Muscle of back (tissue), 13 donors: ENCODE measurements around the gene HARS1. TPM values are rescaled to one million over a fixed set of nuclear protein-coding genes. Genes with fewer than 3 reads are reported as not detected.
A peak's percentile ranks its signal among the peaks of the same experiment; 100 is the strongest.
"Not testable (repeated sequence)": the region's sequence is repeated elsewhere in the genome, so short reads cannot be mapped to it uniquely, and the experiment has no call there.

Experiments used
- DNase-seq, 3 donors: peaks; one replicate each; pipeline versions ENCODE4 v3.0.0 to v3.0.0-alpha.2; 2013
- long read RNA-seq, 9 donors: transcript quantifications; one replicate each; lab custom pipeline, GENCODE V29; 2026
- polyA plus RNA-seq, 10 donors: library from polyadenylated mRNA; unstranded; fragments of 120-200 nt; gene quantifications; one replicate each; pipeline ENCODE4 v1.2.1, GENCODE V29; 2013; ENCODE audit not compliant: insufficient read length in 10 of 10

The HARS1 gene, protein sequence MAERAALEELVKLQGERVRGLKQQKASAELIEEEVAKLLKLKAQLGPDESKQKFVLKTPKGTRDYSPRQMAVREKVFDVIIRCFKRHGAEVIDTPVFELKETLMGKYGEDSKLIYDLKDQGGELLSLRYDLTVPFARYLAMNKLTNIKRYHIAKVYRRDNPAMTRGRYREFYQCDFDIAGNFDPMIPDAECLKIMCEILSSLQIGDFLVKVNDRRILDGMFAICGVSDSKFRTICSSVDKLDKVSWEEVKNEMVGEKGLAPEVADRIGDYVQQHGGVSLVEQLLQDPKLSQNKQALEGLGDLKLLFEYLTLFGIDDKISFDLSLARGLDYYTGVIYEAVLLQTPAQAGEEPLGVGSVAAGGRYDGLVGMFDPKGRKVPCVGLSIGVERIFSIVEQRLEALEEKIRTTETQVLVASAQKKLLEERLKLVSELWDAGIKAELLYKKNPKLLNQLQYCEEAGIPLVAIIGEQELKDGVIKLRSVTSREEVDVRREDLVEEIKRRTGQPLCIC
- polyA plus RNA-seq, result 10 to 100 TPM; 42.2 to 53.9 (median 48.9) TPM
- long read RNA-seq, donor 1, transcript HARS-215 (13 exons, 1,945 nt), result major isoform, 9 of 26 reads
- long read RNA-seq, donor 1, partial matches to known transcripts, result 15 of 26 reads
- long read RNA-seq, donor 1, other reads (novel, unspliced or antisense), result 0 of 26 reads
- long read RNA-seq, donor 2, transcript HARS-215 (13 exons, 1,945 nt), result major isoform, 8 of 92 reads
- long read RNA-seq, donor 2, partial matches to known transcripts, result 60 of 92 reads
- long read RNA-seq, donor 2, other reads (novel, unspliced or antisense), result 20 of 92 reads
- long read RNA-seq, donor 3, result 0 reads
- long read RNA-seq, donor 4, transcript HARS-215 (13 exons, 1,945 nt), result major isoform, 5 of 30 reads
- long read RNA-seq, donor 4, partial matches to known transcripts, result 23 of 30 reads
- long read RNA-seq, donor 4, other reads (novel, unspliced or antisense), result 0 of 30 reads
- long read RNA-seq, donor 5, transcript HARS-215 (13 exons, 1,945 nt), result major isoform, 6 of 131 reads
- long read RNA-seq, donor 5, partial matches to known transcripts, result 96 of 131 reads
- long read RNA-seq, donor 5, other reads (novel, unspliced or antisense), result 25 of 131 reads
- long read RNA-seq, donor 6, transcript HARS-211 (3 exons, 619 nt), result minor isoform, 6 of 145 reads
- long read RNA-seq, donor 6, transcript HARS-215 (13 exons, 1,945 nt), result major isoform, 13 of 145 reads
- long read RNA-seq, donor 6, partial matches to known transcripts, result 82 of 145 reads
- long read RNA-seq, donor 6, other reads (novel, unspliced or antisense), result 43 of 145 reads
- long read RNA-seq, donor 7, transcript HARS-215 (13 exons, 1,945 nt), result major isoform, 10 of 76 reads
- long read RNA-seq, donor 7, partial matches to known transcripts, result 36 of 76 reads
- long read RNA-seq, donor 7, other reads (novel, unspliced or antisense), result 24 of 76 reads
- long read RNA-seq, donor 8, transcript HARS-215 (13 exons, 1,945 nt), result major isoform, 8 of 23 reads
- long read RNA-seq, donor 8, partial matches to known transcripts, result 13 of 23 reads
- long read RNA-seq, donor 8, other reads (novel, unspliced or antisense), result 0 of 23 reads
- long read RNA-seq, donor 9, result 0 reads

GRCh38 chr5:140690941-140691924 lies at the start of gene HARS1, which contains the start of gene HARS2:
HARS1 (minus strand) TSS chr5:140691370; CDS start chr5:140691304, 66 bp downstream.
HARS2 (plus strand) TSS chr5:140691455; CDS start chr5:140691649, 194 bp downstream.
- DNase-seq, result peak; percentile 92 to 96 (median 92)

- no peak for DNase-seq
Measured at GRCh38 chr5:140737486-140737885, 46.3 kb upstream of the HARS1 start.

DNA sequence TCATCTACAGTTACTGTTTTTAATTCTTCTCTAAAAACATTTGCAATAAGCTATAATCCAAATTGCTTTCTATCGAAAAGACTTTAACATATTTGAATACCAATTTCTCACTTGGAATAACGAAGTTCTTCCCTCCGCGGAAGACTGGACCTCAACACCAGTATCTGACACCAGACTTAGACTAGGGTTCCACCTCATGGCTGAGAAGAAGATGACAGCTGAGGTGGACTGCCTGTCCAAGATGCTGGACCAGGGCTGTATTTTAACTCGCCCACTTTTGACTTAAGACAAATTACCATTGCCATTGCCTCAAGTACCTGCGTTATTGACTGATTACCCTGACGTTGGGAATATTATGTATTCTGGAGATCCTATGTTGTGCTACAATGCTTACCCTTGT lies 43.2 kb upstream of the HARS1 start:
- DNase-seq, result no peak

GRCh38 chr5:140733098-140733497 lies 41.9 kb upstream of the HARS1 start:
- DNase-seq, result no peak

GRCh38 chr5:140725799-140726471 lies 34.8 kb upstream of the HARS1 start:
- peak; percentile 23 to 74 (median 42) for DNase-seq

GRCh38 chr5:140721395-140721794 lies 30.2 kb upstream of the HARS1 start:
- not testable (repeated sequence) for DNase-seq

GRCh38 chr5:140720738-140721137 lies 29.6 kb upstream of the HARS1 start:
- not testable (repeated sequence) for DNase-seq

GRCh38 chr5:140718266-140718592 lies 27.1 kb upstream of the HARS1 start:
- no peak for DNase-seq

DNA sequence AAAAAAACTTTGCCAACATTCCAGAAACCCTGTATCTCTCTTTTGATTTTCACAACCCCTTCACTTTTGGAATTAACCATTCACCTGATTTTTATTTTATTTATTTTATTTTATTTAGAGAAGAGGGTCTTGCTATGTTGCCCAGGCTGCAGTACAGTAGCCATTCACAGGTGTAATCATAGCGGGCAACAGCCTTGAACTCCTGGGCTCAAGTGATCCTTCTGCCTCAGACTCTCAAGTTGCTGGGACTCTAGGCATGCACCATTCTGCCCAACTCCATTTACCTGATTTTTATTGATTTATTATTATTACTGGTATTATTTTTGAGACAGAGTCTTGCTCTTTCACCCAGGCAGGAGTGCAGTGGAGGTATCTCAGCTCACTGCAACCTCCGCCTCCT lies 25.1 kb upstream of the HARS1 start:
- not testable (repeated sequence) for DNase-seq

DNA sequence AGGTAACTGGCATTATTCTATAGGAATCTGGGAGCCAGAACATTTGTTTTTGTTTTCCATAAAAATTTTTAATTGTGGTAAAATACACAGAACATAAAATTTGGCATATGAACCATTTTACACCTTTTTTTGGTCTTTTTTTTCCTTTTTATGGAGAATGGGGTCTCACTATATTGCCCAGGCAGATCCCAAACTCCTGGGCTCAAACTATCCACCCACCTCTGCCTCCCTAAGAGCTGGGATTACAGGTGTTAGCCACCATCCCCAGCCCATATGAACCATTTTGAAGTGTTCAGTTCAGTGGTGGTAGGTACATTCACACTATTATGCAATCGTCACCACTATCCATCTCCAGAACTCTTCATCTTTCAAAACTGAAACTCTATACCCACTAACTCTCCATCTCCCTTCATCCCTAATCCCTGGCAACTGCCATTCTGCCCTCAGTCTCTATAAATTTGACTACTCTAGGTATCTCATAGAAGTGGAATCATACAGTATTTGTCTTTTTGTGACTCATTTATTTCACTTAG lies 22.5 kb upstream of the HARS1 start:
- no peak for DNase-seq

- no peak for DNase-seq
Measured at GRCh38 chr5:140711794-140712193, 20.6 kb upstream of the HARS1 start.

DNA sequence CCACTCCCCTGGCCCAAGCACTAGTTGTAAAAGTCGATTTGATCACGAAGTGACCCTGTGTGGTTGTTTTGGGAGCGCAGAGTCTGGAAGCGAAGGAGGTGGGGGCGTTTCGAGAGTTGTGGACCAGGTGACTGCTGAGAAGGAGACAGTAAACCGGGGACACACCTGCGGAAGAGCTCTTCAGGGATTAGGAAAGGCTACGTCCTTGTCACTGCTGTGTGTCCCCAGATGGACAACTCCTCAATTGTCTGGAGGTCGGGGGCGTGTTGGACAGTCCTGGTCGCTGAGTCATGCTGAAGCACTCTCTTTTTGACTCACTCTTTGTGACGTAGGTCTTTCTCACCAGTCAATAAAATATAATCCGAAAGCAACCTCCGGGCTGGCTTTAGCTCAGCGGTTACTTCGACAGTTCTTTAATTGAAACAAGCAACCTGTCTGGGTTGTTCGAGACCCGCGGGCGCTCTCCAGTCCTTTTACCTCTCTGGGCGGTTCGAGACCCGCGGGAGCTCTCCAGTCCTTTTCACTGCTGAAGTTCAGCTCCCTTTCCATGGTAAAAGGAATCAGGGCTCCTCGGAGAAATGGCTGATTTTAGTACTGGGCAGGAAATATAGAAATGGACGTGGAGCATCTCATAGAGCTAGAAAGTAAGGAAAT lies 19.9 kb upstream of the HARS1 start:
- peak; percentile 76 to 93 (median 92) for DNase-seq

- DNase-seq, result not testable (repeated sequence)
Measured at GRCh38 chr5:140708787-140709186, 17.6 kb upstream of the HARS1 start.

GRCh38 chr5:140707812-140708211 lies 16.6 kb upstream of the HARS1 start:
- no peak for DNase-seq

GRCh38 chr5:140700177-140701144 lies 9.3 kb upstream of the HARS1 start, which contains the start of gene ZMAT2:
ZMAT2 (plus strand) TSS chr5:140700447; CDS start chr5:140700461, 14 bp downstream.
- DNase-seq, result peak; percentile 95 to 98 (median 98)

DNA sequence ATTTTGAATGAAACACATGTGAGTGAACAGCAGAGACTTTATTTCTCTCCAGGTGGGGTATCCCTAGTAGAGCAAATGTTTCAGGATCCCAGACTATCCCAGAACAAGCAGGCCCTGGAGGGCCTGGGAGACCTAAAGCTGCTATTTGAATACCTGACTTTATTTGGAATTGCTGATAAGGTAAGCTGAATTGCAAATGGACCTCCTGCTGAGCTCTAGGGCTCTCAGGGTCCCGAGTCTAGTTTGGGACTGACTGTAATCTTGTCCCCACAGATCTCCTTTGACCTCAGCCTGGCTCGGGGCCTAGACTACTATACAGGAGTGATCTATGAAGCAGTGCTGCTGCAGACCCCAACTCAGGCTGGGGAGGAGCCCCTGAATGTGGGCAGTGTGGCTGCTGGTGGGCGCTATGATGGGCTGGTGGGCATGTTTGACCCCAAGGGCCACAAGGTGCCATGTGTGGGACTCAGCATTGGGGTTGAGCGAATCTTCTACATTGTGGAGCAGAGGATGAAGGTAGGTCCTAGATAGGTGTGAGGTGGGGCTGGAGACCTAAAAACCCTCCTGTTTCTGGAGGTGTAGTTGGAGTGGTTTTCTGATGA lies 5.8 kb upstream of the HARS1 start:
- DNase-seq, result no peak
